GM21526 (cell line): ENCODE results near the gene CCNL2.
"Not testable (repeated sequence)": the region's sequence is repeated elsewhere in the genome, so short reads cannot be mapped to it uniquely, and the experiment has no call there.

Experiments
- ATAC-seq: cut with Tn5 transposase; IDR thresholded peaks from one replicate; pipeline ENCODE4 v1.9.1; 2021; ENCODE audit warnings: moderate library complexity; ENCODE audit not compliant: unreplicated experiment, low FRiP score

Gene CCNL2

GRCh38 chr1:1399187-1399871, at the start of gene CCNL2:
TSS of gene CCNL2 (minus strand) at chr1:1399335. CDS start at chr1:1399306, 29 bp downstream.
- ATAC-seq, result peak; percentile 91

DNA sequence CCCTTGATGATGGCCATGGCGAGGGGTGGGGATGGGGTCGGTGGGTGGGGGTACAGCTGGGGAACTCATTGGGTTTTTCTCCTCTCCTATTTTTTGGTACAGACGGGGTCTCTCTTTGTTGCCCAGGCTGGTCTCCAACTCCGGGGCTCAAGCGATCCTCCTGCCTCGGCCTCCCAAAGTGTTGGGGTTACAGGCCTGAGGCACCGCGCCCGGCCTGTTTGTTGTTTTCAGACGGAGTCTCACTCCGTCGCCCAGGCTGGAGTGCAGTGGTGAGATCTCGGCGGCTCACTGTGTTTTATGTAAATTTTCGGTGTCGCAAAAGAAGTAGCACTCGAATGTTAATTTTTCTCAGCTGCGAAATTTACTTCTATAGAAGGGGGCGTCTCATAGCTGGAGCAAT, 47.5 kb upstream of the CCNL2 start:
- not testable (repeated sequence) for ATAC-seq

- no peak for ATAC-seq
Measured at GRCh38 chr1:1442069-1442770, 43.1 kb upstream of the CCNL2 start.

DNA sequence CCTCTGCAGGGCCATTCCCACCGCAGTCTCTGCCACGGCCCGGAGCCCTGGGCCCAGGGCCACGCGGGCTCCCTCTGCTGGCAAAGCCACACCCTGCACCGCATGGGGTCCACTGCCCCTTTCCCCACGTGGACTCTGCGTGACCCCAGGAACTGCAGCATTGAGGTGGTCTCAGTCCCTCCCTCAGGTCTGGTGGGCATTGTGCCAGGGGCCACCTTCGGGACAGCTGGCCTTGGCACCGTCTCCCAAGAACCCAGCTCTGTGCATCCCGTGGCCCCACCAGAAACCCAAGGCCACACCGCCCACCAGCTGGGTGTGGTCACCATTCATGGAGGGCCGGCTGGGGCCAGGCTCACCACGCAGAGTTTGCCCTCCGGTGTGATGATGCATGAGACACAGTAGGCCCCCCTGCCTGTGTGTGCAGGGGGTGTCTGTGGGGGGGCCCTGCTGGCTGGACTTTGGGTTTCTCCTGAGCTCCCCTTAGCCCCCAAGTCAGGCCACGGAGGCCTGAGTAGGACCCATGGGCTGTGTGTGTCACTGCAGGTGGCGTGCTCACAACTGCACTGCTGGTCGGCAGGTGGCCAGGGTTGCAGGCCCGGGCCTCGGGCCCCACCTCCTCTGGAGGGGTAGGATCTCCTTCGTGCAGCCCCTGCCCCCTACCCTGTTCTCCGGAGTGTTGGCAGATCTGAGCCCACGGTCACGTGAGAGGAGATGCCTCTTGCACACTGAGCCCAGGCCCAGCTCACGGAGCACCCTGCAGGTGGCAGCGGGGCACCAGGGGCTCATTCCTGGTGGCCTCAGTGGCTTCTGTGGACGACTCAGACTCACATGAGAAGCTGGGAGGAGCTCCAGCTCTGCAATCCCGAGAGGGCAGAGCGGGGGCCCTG, 42.1 kb upstream of the CCNL2 start:
- no peak for ATAC-seq

GRCh38 chr1:1440262-1441001, 41.3 kb upstream of the CCNL2 start:
- ATAC-seq, result no peak

DNA sequence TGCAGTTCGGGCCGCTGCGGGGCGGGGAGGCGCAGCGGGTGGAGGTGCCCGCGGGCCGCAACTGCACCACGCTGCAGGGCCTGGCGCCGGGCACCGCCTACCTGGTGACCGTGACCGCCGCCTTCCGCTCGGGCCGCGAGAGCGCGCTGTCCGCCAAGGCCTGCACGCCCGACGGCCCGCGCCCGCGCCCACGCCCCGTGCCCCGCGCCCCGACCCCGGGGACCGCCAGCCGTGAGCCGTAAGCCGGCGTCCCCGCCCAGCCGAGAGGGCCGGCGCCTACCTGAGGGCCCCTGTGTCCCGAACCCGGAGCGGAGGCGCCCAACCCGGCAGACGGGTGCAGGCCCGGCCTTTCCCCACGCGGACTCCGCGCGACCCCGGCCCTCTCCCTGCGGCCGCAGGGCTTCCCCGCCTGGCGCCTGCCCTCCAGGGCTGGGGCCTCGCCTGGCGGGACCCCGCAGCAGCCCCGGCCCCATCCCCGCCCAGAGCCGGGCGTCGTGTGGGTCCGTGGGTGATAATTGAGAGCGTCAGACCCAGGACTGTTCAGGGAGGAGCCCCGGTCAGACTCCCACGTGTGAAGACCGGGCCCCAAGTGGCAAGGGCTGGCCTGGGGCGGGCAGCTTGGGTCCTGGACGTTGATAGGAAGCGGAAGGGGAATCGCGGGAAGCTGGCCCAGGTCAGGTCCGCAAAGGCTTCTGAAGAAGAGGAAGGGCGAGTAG, 40.6 kb upstream of the CCNL2 start:
- ATAC-seq, result no peak

DNA sequence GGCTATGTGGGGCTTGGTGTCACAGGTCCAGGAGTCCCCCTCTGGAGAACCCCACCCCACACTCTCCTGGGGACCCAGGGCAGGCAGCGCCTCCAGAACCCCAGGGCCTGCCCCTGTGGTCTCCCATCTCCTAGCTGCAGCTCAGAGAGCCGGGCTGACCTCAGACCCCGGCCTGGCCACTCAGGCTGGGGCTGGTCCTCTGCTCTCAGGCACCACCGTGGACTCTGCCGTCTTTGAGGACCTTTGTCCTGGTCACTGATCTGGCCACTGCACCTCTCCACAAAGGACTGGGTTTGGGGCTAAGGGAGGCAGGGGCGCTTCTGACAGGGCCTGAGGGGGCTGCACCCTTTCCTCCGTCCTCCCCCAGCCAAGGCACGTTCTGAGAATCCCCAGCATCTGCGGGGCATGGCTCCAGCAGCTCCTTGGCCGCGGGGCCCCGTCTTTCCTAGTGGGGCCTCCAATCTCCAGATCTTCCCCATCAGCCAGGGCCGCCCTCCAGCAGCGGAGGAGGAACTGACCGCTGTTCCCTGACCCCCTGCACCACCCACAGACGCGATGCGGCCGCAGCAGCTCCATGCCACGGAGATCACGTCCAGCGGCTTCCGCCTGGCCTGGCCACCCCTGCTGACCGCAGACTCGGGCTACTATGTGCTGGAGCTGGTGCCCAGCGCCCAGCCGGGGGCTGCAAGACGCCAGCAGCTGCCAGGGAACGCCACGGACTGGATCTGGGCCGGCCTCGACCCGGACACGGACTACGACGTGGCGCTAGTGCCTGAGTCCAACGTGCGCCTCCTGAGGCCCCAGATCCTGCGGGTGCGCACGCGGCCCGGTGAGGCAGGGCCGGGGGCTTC, 39.6 kb upstream of the CCNL2 start:
- no peak for ATAC-seq

DNA sequence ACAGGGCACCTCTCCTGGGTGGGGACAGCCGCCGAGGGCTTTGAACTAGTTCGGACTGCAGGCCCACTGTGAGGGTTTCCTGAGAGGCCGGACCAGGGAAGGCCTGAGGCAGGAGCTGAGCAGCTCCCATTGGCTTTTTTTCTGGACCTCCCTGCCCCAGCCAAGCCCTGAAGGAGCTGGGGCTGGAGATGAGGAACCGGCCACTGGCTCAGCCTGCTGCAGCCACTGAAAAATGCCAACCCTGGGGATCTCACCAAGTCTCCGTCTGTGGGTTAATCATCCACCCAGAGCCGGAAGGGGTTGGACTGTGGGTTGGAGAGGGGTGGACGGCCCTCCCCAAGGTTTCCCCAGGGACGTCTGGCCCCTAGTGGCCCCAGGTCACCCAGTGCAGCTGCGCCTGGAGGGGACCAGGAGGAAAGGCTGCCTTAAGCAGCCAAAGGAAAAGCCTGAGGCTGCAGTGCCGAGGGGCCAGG, 38.8 kb upstream of the CCNL2 start:
- ATAC-seq, result no peak

DNA sequence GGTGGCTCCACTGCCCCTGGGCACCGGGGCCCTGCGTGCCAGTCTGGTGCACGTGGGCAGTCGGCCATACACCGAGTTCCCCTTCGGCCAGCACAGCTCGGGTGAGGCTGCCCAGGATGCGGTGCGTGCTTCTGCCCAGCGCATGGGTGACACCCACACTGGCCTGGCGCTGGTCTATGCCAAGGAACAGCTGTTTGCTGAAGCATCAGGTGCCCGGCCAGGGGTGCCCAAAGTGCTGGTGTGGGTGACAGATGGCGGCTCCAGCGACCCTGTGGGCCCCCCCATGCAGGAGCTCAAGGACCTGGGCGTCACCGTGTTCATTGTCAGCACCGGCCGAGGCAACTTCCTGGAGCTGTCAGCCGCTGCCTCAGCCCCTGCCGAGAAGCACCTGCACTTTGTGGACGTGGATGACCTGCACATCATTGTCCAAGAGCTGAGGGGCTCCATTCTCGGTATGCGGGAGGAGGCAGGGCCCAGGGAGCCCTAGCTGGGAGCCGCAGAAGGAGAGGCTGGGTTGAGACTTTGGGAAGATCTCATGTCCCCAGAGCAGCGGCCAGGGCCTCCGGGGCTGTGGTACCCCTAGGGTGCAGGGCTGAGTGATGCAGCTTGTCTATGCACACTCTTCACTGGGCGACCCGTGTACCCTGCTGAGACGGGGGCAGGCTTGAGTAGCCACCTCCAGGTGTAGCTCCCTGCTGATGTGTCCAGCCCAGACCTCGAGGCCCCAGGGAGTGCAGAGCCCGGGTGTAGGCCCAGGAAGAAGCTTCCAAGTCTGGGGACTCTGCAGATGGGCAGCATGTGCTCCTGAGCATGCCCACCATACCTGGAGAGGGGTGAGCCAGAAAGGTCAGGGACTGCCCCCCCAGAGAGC, 38.1 kb upstream of the CCNL2 start:
- ATAC-seq, result no peak

- ATAC-seq, result no peak
Measured at GRCh38 chr1:1436630-1437032, 37.5 kb upstream of the CCNL2 start.

GRCh38 chr1:1435911-1436629, 36.9 kb upstream of the CCNL2 start:
- ATAC-seq, result no peak

- no peak for ATAC-seq
Measured at GRCh38 chr1:1435106-1435903, 36.2 kb upstream of the CCNL2 start, which contains the start of gene VWA1. TSS of gene VWA1 (plus strand) at chr1:1435690. CDS start at chr1:1435749, 59 bp downstream.

GRCh38 chr1:1434824-1435105, 35.6 kb upstream of the CCNL2 start:
- ATAC-seq, result no peak

- no peak for ATAC-seq
Measured at GRCh38 chr1:1434131-1434823, 35.1 kb upstream of the CCNL2 start.

GRCh38 chr1:1433804-1434130, 34.6 kb upstream of the CCNL2 start:
- no peak for ATAC-seq
